Mesodermal cell (in vitro differentiated cells): Measurements from ENCODE around the gene CLDN22. TPM values are rescaled to one million over a fixed set of nuclear protein-coding genes. Genes with fewer than 3 reads are reported as not detected.

Experiments
- H3K27ac ChIP-seq: 2 replicates; pipeline ENCODE4 v1.7.0; 2013; ENCODE audit warnings: mild to moderate bottlenecking, low read depth, low read length, moderate library complexity; ENCODE audit not compliant: severe bottlenecking
- H3K36me3 ChIP-seq: 2 replicates; pipeline ENCODE4 v1.7.1; 2013; ENCODE audit warnings: mild to moderate bottlenecking, low read length, moderate library complexity; ENCODE audit not compliant: control insufficient read depth, insufficient read depth
- H3K4me1 ChIP-seq: one replicate; pipeline ENCODE4 v1.7.1; 2013; ENCODE audit warnings: mild to moderate bottlenecking, low read length; ENCODE audit not compliant: insufficient read depth, control insufficient read depth, poor library complexity, severe bottlenecking
- H3K4me3 ChIP-seq: 2 replicates; pipeline ENCODE4 v1.7.0; 2013; ENCODE audit warnings: low read length, control low read depth, mild to moderate bottlenecking; ENCODE audit not compliant: insufficient read depth, poor library complexity, severe bottlenecking; ENCODE audit errors: extremely low read depth
- H3K9me3 ChIP-seq: 2 replicates; pipeline ENCODE4 v1.7.1; 2013; ENCODE audit warnings: mild to moderate bottlenecking, low read length, moderate library complexity; ENCODE audit not compliant: control insufficient read depth
- WGBS, 2 experiments: methylation state at CpG; one replicate each; pipeline ENCODE4 v1.1.5; 2013; ENCODE audit warnings: missing lambda C conversion rate in 2 of 2; ENCODE audit not compliant: insufficient coverage in 2 of 2; 5-methylcytosine and 5-hydroxymethylcytosine counted together
- polyA plus RNA-seq, 2 experiments: library from polyadenylated mRNA; stranded (reverse); fragments of 50-300 nt; gene quantifications; one replicate each; pipeline ENCODE4 v1.2.3, GENCODE V29; 2013

CLDN22 gene
- polyA plus RNA-seq (2013, experiment 1 of 2), result not detected
- not detected for polyA plus RNA-seq (2013, experiment 2 of 2)

GRCh38 chr4:183320211-183321059 lies at the start of gene CLDN22:
Gene CLDN22, minus strand, starts transcription at chr4:183320276. Its CDS starts 58 bp downstream, at chr4:183320218.
- Histone ChIP-seq H3K36me3 (peaks cover 37% of the 10 kb centered on the region), H3K27ac (no peak within 1 kb of the TSS), H3K4me1 (no peaks in the 10 kb centered on the region), H3K4me3 (no peak within 1 kb of the TSS), H3K9me3 (peaks cover 2% of the 10 kb centered on the region)
- WGBS, 2 experiments, result 97 to 98% methylated on average over 3 to 4 of the region's 6 CpGs

DNA sequence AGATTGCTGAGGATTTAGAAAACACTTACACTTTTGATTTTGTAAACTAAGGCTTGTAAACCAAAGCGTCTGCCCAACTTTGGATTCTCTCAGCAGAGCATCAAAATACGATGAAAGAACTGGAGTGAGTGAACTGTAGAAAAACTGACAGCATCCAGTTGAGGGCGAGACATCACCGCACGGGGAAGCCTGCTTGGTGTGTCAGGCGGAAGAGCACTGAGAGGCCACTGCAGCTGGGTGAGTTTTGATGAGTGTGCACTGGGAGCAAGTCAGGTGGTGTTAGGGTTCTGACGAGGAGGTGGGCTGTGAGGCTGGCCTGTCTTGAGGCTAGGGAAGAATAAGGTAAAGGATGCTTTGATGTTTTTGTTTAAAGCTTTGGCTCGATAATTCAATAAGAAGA lies 49.0 kb upstream of the CLDN22 start:
- no peaks in the 10 kb centered on the region for H3K4me1 ChIP-seq
- 78 to 92% methylated on average over 6 to 8 of the region's 8 CpGs for WGBS, 2 experiments
- no peak overlapping the region for H3K4me3 ChIP-seq
- H3K36me3 ChIP-seq, result no peaks in the 10 kb centered on the region
- H3K27ac ChIP-seq, result no peak overlapping the region
- H3K9me3 ChIP-seq, result peaks cover 8% of the 10 kb centered on the region

GRCh38 chr4:183366206-183366835 lies 46.2 kb upstream of the CLDN22 start:
- H3K27ac ChIP-seq, result no peak overlapping the region
- no peaks in the 10 kb centered on the region for H3K36me3 ChIP-seq
- no peaks in the 10 kb centered on the region for H3K9me3 ChIP-seq
- H3K4me3 ChIP-seq, result no peak overlapping the region
- no peaks in the 10 kb centered on the region for H3K4me1 ChIP-seq
- 84 to 92% methylated on average over 10 to 16 of the region's 16 CpGs for WGBS, 2 experiments

DNA sequence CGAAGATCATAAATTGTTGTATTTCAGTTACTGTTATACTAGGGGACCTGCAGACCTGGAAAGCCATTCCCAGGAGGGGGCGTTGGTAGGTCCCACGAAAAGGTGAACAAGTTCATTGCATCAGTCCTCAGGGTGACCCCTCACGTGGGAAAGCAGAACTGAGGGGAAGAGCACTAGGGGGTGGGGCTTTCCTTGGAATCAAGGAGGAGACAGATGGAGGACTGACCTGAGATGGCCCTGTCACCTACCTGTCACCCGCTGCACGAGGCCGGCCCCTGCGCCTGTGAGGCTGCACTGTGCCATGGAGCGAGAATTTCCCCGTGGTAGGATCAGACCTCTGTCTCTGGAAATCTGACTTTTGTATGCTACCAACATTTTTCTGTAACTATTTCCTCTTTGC lies 43.9 kb upstream of the CLDN22 start:
- Histone ChIP-seq H3K9me3 (no peaks in the 10 kb centered on the region), H3K36me3 (no peaks in the 10 kb centered on the region), H3K4me1 (peaks cover 16% of the 10 kb centered on the region), H3K4me3 (no peak overlapping the region), H3K27ac (no peak overlapping the region)
- WGBS, 2 experiments, result 81 to 84% methylated on average over 9 to 10 of the region's 10 CpGs

DNA sequence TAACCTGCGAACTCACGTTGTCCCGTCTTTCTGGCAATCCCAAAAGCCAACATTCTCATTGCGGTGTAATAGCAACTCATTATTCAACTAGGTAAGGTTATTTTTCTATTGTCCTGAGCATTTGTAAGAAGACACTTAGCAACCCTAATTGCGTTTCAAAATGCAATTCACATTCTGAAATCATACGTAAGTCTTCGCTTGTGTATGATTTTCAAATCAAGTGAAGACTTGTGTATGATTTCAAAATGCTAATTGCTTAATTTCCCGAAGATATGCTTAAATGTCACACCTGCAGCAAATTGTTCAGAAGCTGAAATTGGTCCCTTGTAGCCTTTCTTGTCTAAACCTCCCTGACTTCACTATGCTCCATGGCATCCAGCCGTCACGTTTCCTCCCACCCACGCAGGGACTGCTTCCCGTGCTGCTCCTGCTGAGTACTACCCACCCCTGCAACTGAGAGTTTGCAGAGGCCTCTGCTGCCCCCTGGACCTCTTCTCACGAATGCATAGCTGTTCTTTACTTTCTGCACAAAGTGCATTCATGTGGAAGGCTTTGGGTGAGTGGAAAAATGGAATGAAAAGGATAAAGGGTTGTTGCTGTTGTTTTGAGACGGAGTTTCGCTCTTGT lies 43.0 kb upstream of the CLDN22 start:
- H3K9me3 ChIP-seq, result no peaks in the 10 kb centered on the region
- no peak overlapping the region for H3K27ac ChIP-seq
- peaks cover 16% of the 10 kb centered on the region for H3K4me1 ChIP-seq
- WGBS, 2 experiments, result 70 to 72% methylated on average over 9 to 10 of the region's 15 CpGs
- no peaks in the 10 kb centered on the region for H3K36me3 ChIP-seq
- H3K4me3 ChIP-seq, result no peak overlapping the region

GRCh38 chr4:183362036-183362435 lies 42.0 kb upstream of the CLDN22 start:
- WGBS, 2 experiments, result 93 to 100% methylated on average over 4 of the region's 4 CpGs
- no peak overlapping the region for H3K27ac ChIP-seq
- H3K4me1 ChIP-seq, result peaks cover 16% of the 10 kb centered on the region
- H3K4me3 ChIP-seq, result no peak overlapping the region
- no peaks in the 10 kb centered on the region for H3K36me3 ChIP-seq
- no peaks in the 10 kb centered on the region for H3K9me3 ChIP-seq

- H3K36me3 ChIP-seq, result no peaks in the 10 kb centered on the region
- peak overlapping the region; percentile 73 for H3K27ac ChIP-seq
- WGBS, 2 experiments, result 74% methylated on average over 7 to 8 of the region's 11 CpGs
- no peaks in the 10 kb centered on the region for H3K9me3 ChIP-seq
- peaks cover 16% of the 10 kb centered on the region for H3K4me1 ChIP-seq
- no peak overlapping the region for H3K4me3 ChIP-seq
These were observed 40.3 kb upstream of the CLDN22 start for GRCh38 chr4:183360161-183360919.

- Histone ChIP-seq H3K4me1 (peaks cover 16% of the 10 kb centered on the region), H3K9me3 (no peaks in the 10 kb centered on the region), H3K4me3 (no peak overlapping the region), H3K36me3 (no peaks in the 10 kb centered on the region), H3K27ac (no peak overlapping the region)
- WGBS, 2 experiments, result 87 to 92% methylated on average over 13 of the region's 13 CpGs
These were observed 38.2 kb upstream of the CLDN22 start for GRCh38 chr4:183358215-183358755.

DNA sequence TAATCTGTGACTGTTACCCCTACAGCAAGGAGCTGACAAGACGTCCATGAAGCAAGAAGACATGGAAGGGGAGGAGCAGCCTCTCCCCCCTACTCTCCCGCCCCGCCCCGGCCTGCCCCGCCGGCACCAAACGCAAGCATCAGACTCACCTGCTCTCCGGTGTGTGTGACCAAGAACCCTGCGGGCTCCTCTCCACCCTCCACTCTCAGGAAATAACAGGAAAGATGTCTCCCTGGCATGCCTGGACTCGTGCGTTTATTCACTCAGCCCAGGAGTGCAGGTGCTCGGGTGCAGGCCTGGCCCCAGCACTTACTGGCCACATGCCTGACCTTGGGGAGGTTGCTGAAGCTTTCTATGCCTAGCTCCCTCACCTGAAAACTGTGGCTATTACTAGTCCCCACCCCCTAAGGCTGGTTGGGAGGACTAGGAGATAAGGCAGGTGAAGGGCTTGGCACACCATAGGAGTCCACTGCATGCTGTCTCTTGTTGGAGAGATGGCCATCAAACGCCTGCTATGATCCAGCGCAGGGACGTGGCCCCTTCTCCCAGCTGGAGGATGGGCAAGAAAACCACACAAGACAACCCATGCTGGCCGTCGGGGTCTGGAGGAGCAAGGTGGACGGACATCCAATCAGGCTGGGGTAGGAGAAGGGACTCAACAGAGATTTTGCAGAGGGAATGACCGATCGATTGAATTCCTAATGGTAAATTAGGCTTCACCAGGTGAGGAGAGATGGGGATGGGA lies 37.0 kb upstream of the CLDN22 start:
- Histone ChIP-seq H3K4me3 (no peak overlapping the region), H3K4me1 (peaks cover 16% of the 10 kb centered on the region), H3K36me3 (no peaks in the 10 kb centered on the region), H3K27ac (no peak overlapping the region), H3K9me3 (no peaks in the 10 kb centered on the region)
- WGBS, 2 experiments, result 89 to 91% methylated on average over 14 to 15 of the region's 20 CpGs
